A549 (cell line): ENCODE measurements around the gene PERM1. TPM values are rescaled to one million over a fixed set of nuclear protein-coding genes. Genes with fewer than 3 reads are reported as not detected.
A peak's percentile ranks its signal among the peaks of the same experiment; 100 is the strongest.

Experiments
- ATAC-seq, 2 experiments: fragments of 200-7000 bp in 1 of 2; fragments of >200 bp in 1 of 2; cut with Nextera tagmentation in 1 of 2; cut with Tn5 transposase in 1 of 2; 3 replicates each; pipeline versions ENCODE4 v1.8.0 to v1.9.1; 2018 to 2020; ENCODE audit warnings: mild to moderate bottlenecking in 1 of 2, moderate library complexity in 1 of 2
- CTCF ChIA-PET: fragments of 300-600 bp; sonication (Branson Sonifier 250); formaldehyde crosslinking; extraction: SDS; loops from one replicate; lab custom pipeline; 2021; ENCODE audit warnings: antibody characterized with exemption, inconsistent platforms; lab: Yijun Ruan, JAX
- POLR2A ChIA-PET: fragments of 350-600 bp; formaldehyde crosslinking; extraction: SDS; loops from one replicate; lab custom pipeline; 2021; ENCODE audit warnings: antibody characterized with exemption, inconsistent platforms; lab: Yijun Ruan, JAX
- DNase-seq, 2 experiments: peaks; one replicate each; pipeline versions ENCODE4 v3.0.0 to v3.0.0-alpha.2; 2011 to 2016; ENCODE audit warnings: low read depth in 1 of 2, low spot score in 1 of 2
- FAIRE-seq: peaks from 2 replicates; lab custom pipeline; 2011; peaks lifted over from hg19 to GRCh38; lab: Jason Lieb, UNC
- H3K27ac ChIP-seq, 2 experiments: fragments of >200 bp; sonication (Bioruptor Twin); formaldehyde crosslinking; 3 replicates each; pipeline ENCODE4 v1.5.1; 2016 to 2017
- H3K4me1 ChIP-seq: fragments of >200 bp; sonication (Bioruptor Twin); formaldehyde crosslinking; 3 replicates; pipeline ENCODE4 v1.6.1; 2016
- H3K4me2 ChIP-seq: fragments of >200 bp; sonication (Bioruptor Twin); formaldehyde crosslinking; 3 replicates; pipeline ENCODE4 v1.6.1; 2016
- H3K4me3 ChIP-seq: fragments of >200 bp; sonication (Bioruptor Twin); formaldehyde crosslinking; 3 replicates; pipeline ENCODE4 v1.5.1; 2016
- H3K9me3 ChIP-seq: fragments of >200 bp; sonication (Bioruptor Twin); formaldehyde crosslinking; 3 replicates; pipeline ENCODE4 v1.6.1; 2016
- EP300 ChIP-seq, 2 experiments: fragments of >200 bp; sonication (Bioruptor Twin); formaldehyde crosslinking; IDR thresholded peaks; 2 replicates in 1 of 2; 3 replicates in 1 of 2; pipeline ENCODE4 v1.6.1; 2016 to 2017
- ESRRA ChIP-seq: fragments of 150-350 bp; IDR thresholded peaks from 2 replicates; pipeline ENCODE4 v1.6.1; 2014; ENCODE audit warnings: mild to moderate bottlenecking, low read length, borderline replicate concordance
- JUN ChIP-seq, 2 experiments: fragments of >200 bp; sonication (Bioruptor Twin); formaldehyde crosslinking; IDR thresholded peaks; 2 replicates in 1 of 2; 3 replicates in 1 of 2; pipeline ENCODE4 v1.6.1; 2016 to 2017
- MYC ChIP-seq: IDR thresholded peaks from 2 replicates; pipeline ENCODE4 v1.6.1; 2012; ENCODE audit warnings: mild to moderate bottlenecking, inconsistent platforms, low read length, improper control_type of control experiment, borderline replicate concordance
- NPAS2 ChIP-seq: fragments of 250-450 bp; sonication (Bioruptor Pico); IDR thresholded peaks from 2 replicates; pipeline ENCODE4 v1.8.0; 2022; ENCODE audit warnings: mild to moderate bottlenecking, moderate library complexity, borderline replicate concordance
- NR3C1 ChIP-seq: fragments of >200 bp; sonication (Bioruptor Twin); formaldehyde crosslinking; IDR thresholded peaks from 3 replicates; pipeline ENCODE4 v1.6.1; 2017
- TFCP2L1 ChIP-seq: fragments of 250-450 bp; sonication (Bioruptor Pico); IDR thresholded peaks from 2 replicates; pipeline ENCODE4 v1.5.0; 2021; ENCODE audit warnings: mild to moderate bottlenecking
- ZC3H11A ChIP-seq: fragments of 450-650 bp; IDR thresholded peaks from 2 replicates; pipeline ENCODE4 v1.6.1; 2014; ENCODE audit warnings: antibody characterized with exemption, mild to moderate bottlenecking
- ZFP36 ChIP-seq: fragments of 450-650 bp; IDR thresholded peaks from 2 replicates; pipeline ENCODE4 v1.6.1; 2014; ENCODE audit warnings: borderline replicate concordance; ENCODE audit not compliant: partially characterized antibody
- WGBS: methylation state at CpG from one replicate; pipeline ENCODE4 v1.1.6; 2017; ENCODE audit errors: missing lambda C conversion rate; 5-methylcytosine and 5-hydroxymethylcytosine counted together
- polyA plus RNA-seq, 4 experiments: library from polyadenylated mRNA; depleted of rRNA in 3 of 4; stranded (reverse); fragments of >200 nt; fragmentation: RNase III in 1 of 4; extraction: RNeasy Plus Mini Kit Qiagen cat#74134 plus additional on column Dnase treatment in 1 of 4; gene quantifications; 2 replicates in 3 of 4; 3 replicates in 1 of 4; pipeline ENCODE4 v1.2.3, GENCODE V29; 2011 to 2017
- TF ChIP-seq, protein P1 (sequence below): IDR thresholded peaks from 2 replicates; pipeline ENCODE4 v1.6.1; 2012; ENCODE audit warnings: low read depth, borderline replicate concordance
- TF ChIP-seq, protein P2 (sequence below): fragments of >200 bp; sonication (Bioruptor Twin); formaldehyde crosslinking; IDR thresholded peaks from 2 replicates; pipeline ENCODE4 v1.6.1; 2016
- TF ChIP-seq, protein P3 (sequence below): fragments of 150-350 bp; IDR thresholded peaks from 2 replicates; pipeline ENCODE4 v1.6.1; 2014; ENCODE audit warnings: low read depth, mild to moderate bottlenecking, low read length
- TF ChIP-seq, protein P4 (sequence below): fragments of 450-650 bp; IDR thresholded peaks from 2 replicates; pipeline ENCODE4 v1.6.1; 2014; ENCODE audit warnings: antibody characterized with exemption
- TF ChIP-seq, protein P5 (sequence below): fragments of >200 bp; sonication (Bioruptor Twin); formaldehyde crosslinking; IDR thresholded peaks from 3 replicates; pipeline ENCODE4 v1.5.1; 2016

The PERM1 gene
- polyA plus RNA-seq, 2 of the 4 experiments (the other 2 are of a cell fraction): 0.30 TPM; not detected in 1

DNA sequence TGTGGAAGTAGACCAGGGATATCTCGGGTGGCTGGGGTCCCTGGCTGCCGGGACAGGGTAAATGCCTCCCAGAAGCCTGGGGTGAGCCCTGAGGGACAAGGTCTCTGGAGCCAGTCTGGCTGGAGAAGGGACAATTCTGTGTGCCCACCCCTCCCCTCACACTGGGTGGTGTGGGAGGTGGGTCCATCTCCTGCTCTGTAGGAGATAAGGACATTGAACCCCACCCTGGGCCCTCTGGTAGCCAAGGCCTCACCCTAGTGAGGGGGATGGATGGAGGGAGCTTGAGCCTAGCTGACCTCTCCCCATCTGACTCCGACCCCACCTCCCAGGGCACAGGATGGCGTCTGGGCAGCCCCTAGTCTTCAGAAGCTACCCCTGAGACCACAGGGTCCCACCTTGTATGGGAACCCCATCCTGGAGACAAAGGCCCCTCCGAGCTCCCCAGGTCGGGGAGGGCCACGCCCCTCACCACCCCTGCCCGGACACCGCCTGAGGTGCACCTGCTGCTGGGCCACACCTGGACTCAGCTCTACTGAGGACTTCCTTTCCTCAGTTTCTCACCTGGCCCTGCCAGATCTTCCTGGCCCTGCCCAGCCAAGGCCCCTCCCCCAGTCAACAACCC, 42.4 kb upstream of the PERM1 start:
- peak overlapping the region; percentile 36; the same call in 1 of the 3 replicates for H3K4me3 ChIP-seq
- FAIRE-seq: no peak
- WGBS: 81% methylated on average over 7 of the region's 9 CpGs
- peak overlapping the region; percentile 98 for H3K4me2 ChIP-seq
- peak overlapping the region; percentile 86 to 98 for H3K27ac ChIP-seq
- POLR2A ChIA-PET: no interaction called here
- CTCF ChIA-PET: interaction anchor here (0.7 to 3.9 kb wide), 8 partner anchors 8 to 42 kb away, joined by 3 to 22 read pairs (median 4); partner anchors contain the start of gene ISG15
- H3K9me3 ChIP-seq: no peaks in the 10 kb centered on the region
- no peak; a peak in 1 of 6 replicates for ATAC-seq
- peaks cover 50% of the 10 kb centered on the region for H3K4me1 ChIP-seq
- DNase-seq: no peak
- TF ChIP-seq, protein P1, sequence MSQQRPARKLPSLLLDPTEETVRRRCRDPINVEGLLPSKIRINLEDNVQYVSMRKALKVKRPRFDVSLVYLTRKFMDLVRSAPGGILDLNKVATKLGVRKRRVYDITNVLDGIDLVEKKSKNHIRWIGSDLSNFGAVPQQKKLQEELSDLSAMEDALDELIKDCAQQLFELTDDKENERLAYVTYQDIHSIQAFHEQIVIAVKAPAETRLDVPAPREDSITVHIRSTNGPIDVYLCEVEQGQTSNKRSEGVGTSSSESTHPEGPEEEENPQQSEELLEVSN: no peak
- TF ChIP-seq, protein P2, sequence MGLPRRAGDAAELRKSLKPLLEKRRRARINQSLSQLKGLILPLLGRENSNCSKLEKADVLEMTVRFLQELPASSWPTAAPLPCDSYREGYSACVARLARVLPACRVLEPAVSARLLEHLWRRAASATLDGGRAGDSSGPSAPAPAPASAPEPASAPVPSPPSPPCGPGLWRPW: no peak
- TF ChIP-seq, protein P3, sequence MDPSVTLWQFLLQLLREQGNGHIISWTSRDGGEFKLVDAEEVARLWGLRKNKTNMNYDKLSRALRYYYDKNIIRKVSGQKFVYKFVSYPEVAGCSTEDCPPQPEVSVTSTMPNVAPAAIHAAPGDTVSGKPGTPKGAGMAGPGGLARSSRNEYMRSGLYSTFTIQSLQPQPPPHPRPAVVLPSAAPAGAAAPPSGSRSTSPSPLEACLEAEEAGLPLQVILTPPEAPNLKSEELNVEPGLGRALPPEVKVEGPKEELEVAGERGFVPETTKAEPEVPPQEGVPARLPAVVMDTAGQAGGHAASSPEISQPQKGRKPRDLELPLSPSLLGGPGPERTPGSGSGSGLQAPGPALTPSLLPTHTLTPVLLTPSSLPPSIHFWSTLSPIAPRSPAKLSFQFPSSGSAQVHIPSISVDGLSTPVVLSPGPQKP: no peak
- TF ChIP-seq ZFP36 (no peak), NPAS2 (CRISPR knock-in tag) (no peak), EP300 (IDR thresholded peaks at IDR 0.05) (no peak)
- TF ChIP-seq, protein P4, sequence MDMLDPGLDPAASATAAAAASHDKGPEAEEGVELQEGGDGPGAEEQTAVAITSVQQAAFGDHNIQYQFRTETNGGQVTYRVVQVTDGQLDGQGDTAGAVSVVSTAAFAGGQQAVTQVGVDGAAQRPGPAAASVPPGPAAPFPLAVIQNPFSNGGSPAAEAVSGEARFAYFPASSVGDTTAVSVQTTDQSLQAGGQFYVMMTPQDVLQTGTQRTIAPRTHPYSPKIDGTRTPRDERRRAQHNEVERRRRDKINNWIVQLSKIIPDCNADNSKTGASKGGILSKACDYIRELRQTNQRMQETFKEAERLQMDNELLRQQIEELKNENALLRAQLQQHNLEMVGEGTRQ: no peak

DNA sequence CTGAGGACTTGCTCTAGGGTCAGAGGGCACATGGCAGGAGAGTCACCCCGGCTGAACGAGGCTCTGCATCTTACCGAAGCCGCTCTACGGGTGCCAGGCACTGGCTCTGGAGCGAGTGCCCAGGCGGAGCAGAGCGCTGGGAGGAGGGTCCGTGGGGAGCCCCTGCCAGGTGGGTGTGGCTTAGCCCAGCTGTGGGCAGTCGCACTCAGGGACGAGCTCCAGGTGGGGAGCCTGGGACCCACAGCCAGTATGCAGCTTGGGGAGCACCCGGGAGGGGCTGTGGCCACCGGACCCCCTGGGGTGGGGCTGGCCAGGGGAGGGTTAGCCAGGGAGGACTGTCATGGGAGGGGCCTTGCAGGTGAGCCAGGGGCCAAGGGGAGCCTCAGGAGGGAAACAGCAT, 41.8 kb upstream of the PERM1 start:
- Histone ChIP-seq H3K4me2 (peak overlapping the region; percentile 98), H3K4me3 (no peak overlapping the region; the same call in 2 of the 3 replicates), H3K9me3 (no peaks in the 10 kb centered on the region), H3K27ac (peak overlapping the region; percentile 86 to 98), H3K4me1 (peaks cover 53% of the 10 kb centered on the region)
- CTCF ChIA-PET: interaction anchor here (1.0 to 3.9 kb wide), 6 partner anchors 8 to 40 kb away, joined by 3 to 22 read pairs (median 6); partner anchors contain the start of gene ISG15
- ATAC-seq: no peak
- FAIRE-seq: no peak
- TF ChIP-seq ESRRA: no peak
- TF ChIP-seq MYC: no peak
- TF ChIP-seq, protein P1: no peak
- no peak for TF ChIP-seq NR3C1
- TF ChIP-seq, protein P5, sequence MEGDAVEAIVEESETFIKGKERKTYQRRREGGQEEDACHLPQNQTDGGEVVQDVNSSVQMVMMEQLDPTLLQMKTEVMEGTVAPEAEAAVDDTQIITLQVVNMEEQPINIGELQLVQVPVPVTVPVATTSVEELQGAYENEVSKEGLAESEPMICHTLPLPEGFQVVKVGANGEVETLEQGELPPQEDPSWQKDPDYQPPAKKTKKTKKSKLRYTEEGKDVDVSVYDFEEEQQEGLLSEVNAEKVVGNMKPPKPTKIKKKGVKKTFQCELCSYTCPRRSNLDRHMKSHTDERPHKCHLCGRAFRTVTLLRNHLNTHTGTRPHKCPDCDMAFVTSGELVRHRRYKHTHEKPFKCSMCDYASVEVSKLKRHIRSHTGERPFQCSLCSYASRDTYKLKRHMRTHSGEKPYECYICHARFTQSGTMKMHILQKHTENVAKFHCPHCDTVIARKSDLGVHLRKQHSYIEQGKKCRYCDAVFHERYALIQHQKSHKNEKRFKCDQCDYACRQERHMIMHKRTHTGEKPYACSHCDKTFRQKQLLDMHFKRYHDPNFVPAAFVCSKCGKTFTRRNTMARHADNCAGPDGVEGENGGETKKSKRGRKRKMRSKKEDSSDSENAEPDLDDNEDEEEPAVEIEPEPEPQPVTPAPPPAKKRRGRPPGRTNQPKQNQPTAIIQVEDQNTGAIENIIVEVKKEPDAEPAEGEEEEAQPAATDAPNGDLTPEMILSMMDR: no peak
- TF ChIP-seq JUN (IDR thresholded peaks at IDR 0.05): no peak
- no peak for TF ChIP-seq ZC3H11A
- TF ChIP-seq, protein P2: no peak
- no peak for TF ChIP-seq TFCP2L1 (CRISPR knock-in tag)
- no CpG with 5 or more reads among the region's 13 CpGs for WGBS
- no peak for DNase-seq
- POLR2A ChIA-PET: no interaction called here
